Stimulated activated CD4-positive, alpha-beta T cell treated with anti-CD3 and anti-CD28 coated beads, Interleukin-12 subunit alpha, Interleukin-12 subunit beta, amount 100 ng/mL, for 48 hours (primary cell): ENCODE measurements around the gene FAM47E.

Source experiments
- DNase-seq, 3 donors: peaks; one replicate each; pipeline ENCODE4 v3.0.0-alpha.2; 2020; ENCODE audit warnings: low read depth in 2 of 3, low spot score in 1 of 3

Gene FAM47E

GRCh38 chr4:76251441-76252270 is at the start of gene FAM47E:
FAM47E (plus strand) TSS chr4:76251721; CDS start chr4:76251747, 26 bp downstream.
- DNase-seq: no peak

- no peak for DNase-seq
These were observed 48.0 kb upstream of the FAM47E start for GRCh38 chr4:76203541-76203940.

GRCh38 chr4:76204936-76205335 is 46.6 kb upstream of the FAM47E start:
- no peak for DNase-seq

- no peak for DNase-seq
These were observed 46.0 kb upstream of the FAM47E start for GRCh38 chr4:76205476-76205875.

- DNase-seq: no peak
These were observed 45.1 kb upstream of the FAM47E start for GRCh38 chr4:76206222-76206942.

- DNase-seq: no peak
These were observed 44.0 kb upstream of the FAM47E start for GRCh38 chr4:76207549-76207948.

- DNase-seq: no peak
These were observed 43.3 kb upstream of the FAM47E start for GRCh38 chr4:76208005-76208765.

GRCh38 chr4:76209881-76210280 is 41.6 kb upstream of the FAM47E start:
- DNase-seq: no peak

- DNase-seq: no peak
These were observed 41.1 kb upstream of the FAM47E start for GRCh38 chr4:76210452-76210851.

- no peak for DNase-seq
These were observed 39.5 kb upstream of the FAM47E start for GRCh38 chr4:76211769-76212708.

- DNase-seq: peak in 2 of 3 donors; percentile 19 to 27
These were observed 38.6 kb upstream of the FAM47E start for GRCh38 chr4:76212851-76213414.

GRCh38 chr4:76213415-76214176 is 37.9 kb upstream of the FAM47E start, which contains the start of gene SCARB2:
SCARB2 (minus strand) TSS chr4:76213824; CDS start chr4:76213543, 281 bp downstream.
- DNase-seq: peak; percentile 34 to 51 (median 45)

- DNase-seq: peak in 1 of 3 donors; percentile 38
These were observed 37.3 kb upstream of the FAM47E start for GRCh38 chr4:76214177-76214675.

GRCh38 chr4:76215077-76215476 is 36.4 kb upstream of the FAM47E start:
- no peak for DNase-seq

- no peak for DNase-seq
These were observed 35.0 kb upstream of the FAM47E start for GRCh38 chr4:76216524-76216923.

GRCh38 chr4:76216975-76217814 is 34.3 kb upstream of the FAM47E start:
- no peak for DNase-seq

- DNase-seq: no peak
These were observed 32.0 kb upstream of the FAM47E start for GRCh38 chr4:76219299-76220055.
